Measurements from ENCODE around the gene TAS2R60. TPM values are rescaled to one million over a fixed set of nuclear protein-coding genes. Genes with fewer than 3 reads are reported as not detected.

TAS2R60 gene
- total and polyA plus RNA-seq, 2 of the 8 experiments (the other 6 are each of a cell fraction or from before 2014, with no cell fraction given), result 0.15 to 0.32 TPM

GRCh38 chr7:143485500-143485899, 42.2 kb downstream of the TAS2R60 start:
- Histone ChIP-seq H3K27ac (ENCODE audit: low read depth, low read length) (no peak overlapping the region), H3K4me3 (ENCODE audit: extremely low read depth in 1 of 4, insufficient read depth in 2 of 4, low read depth in 3 of 4, low read length in 4 of 4) (no peak overlapping the region), H3K4me2 (ENCODE audit: insufficient read depth in 1 of 2, low read depth in 2 of 2, low read length in 2 of 2) (no peak overlapping the region), H2BK5ac (ENCODE audit: low read depth, low read length) (no peak overlapping the region), H3K23ac (ENCODE audit: insufficient read length) (no peak overlapping the region), H4K91ac (replicated peaks; ENCODE audit: insufficient read length, low read length) (no peak overlapping the region), H2BK120ac (replicated peaks; ENCODE audit: low read depth, low read length) (no peak overlapping the region), H3K9ac (replicated peaks in 1 of 4; ENCODE audit: extremely low read depth in 1 of 4, low read depth in 3 of 4, low read length in 3 of 4) (no peak overlapping the region), H3K18ac (ENCODE audit: extremely low read depth, low read length) (no peak overlapping the region), H2BK15ac (ENCODE audit: low read length) (no peak overlapping the region), H3K56ac (replicated peaks; ENCODE audit: insufficient read length, low read depth, low read length) (no peak overlapping the region), H3K79me1 (ENCODE audit: low read depth, low read length) (no peaks in the 10 kb centered on the region), H3K36me3 (ENCODE audit: control insufficient read depth in 2 of 4, insufficient read depth in 4 of 4, low read length in 3 of 4) (no peaks in the 10 kb centered on the region), H3K14ac (ENCODE audit: insufficient read length) (no peak overlapping the region), H3K79me2 (ENCODE audit: control insufficient read depth in 1 of 2, insufficient read depth in 2 of 2, low read length in 2 of 2) (no peaks in the 10 kb centered on the region), H4K20me1 (replicated peaks in 1 of 2; ENCODE audit: control insufficient read depth in 1 of 2, insufficient read depth in 2 of 2, low read length in 2 of 2) (no peaks in the 10 kb centered on the region), H3K23me2 (ENCODE audit: low read depth, low read length) (no peaks in the 10 kb centered on the region), H3K4me1 (replicated peaks in 1 of 4; ENCODE audit: control insufficient read depth in 3 of 4, insufficient read depth in 4 of 4, low read length in 3 of 4) (no peaks in the 10 kb centered on the region), H4K8ac (ENCODE audit: extremely low read depth, insufficient read depth, low read length) (no peak overlapping the region), H2AFZ (ENCODE audit: low read length) (no peak overlapping the region), H3K9me3 (ENCODE audit: insufficient read depth in 2 of 2, low read depth in 1 of 2, low read length in 1 of 2) (no peaks in the 10 kb centered on the region), H2BK20ac (ENCODE audit: low read length) (no peak overlapping the region), H4K5ac (ENCODE audit: insufficient read length, low read depth, low read length) (no peak overlapping the region), H3K27me3 (replicated peaks in 1 of 4; ENCODE audit: control insufficient read depth in 3 of 4, extremely low read depth in 1 of 4, insufficient read depth in 3 of 4, low read length in 3 of 4) (no peaks in the 10 kb centered on the region), H2BK12ac (ENCODE audit: low read depth, low read length) (no peak overlapping the region), H2AK5ac (ENCODE audit: low read depth, low read length) (no peak overlapping the region), H3K4ac (replicated peaks; ENCODE audit: insufficient read length, low read depth, low read length) (no peak overlapping the region)
- FAIRE-seq (no peak), DNase-seq (ENCODE audit: low read depth in 1 of 2, low spot score in 2 of 2) (no peak)
- ChIA-PET POLR2A (ENCODE audit: partially characterized antibody) (interaction anchor here (0.6 kb wide), 1 partner anchor 17 kb away, joined by 6 read pairs; no protein-coding TSS in a partner anchor), CTCF (ENCODE audit: partially characterized antibody) (interaction anchor here (0.6 to 1.9 kb wide), 5 partner anchors 15 to 236 kb away, joined by 3 to 4 read pairs (median 3); no protein-coding TSS in a partner anchor)
- 87% methylated on average over 6 of the region's 6 CpGs; no CpG with 5 or more reads in 1 of the 2 experiments for WGBS, 2 experiments (ENCODE audit: extremely low coverage in 1 of 2, insufficient coverage in 1 of 2, insufficient read length in 1 of 2, insufficient replicate concordance in 2 of 2, low coverage in 1 of 2, low lambda C conversion rate in 2 of 2, missing lambda C conversion rate in 1 of 2)
- TF ChIP-seq SIX5 (IDR thresholded peaks at IDR 0.05; ENCODE audit: low read depth, low read length) (no peak), BRCA1 (IDR thresholded peaks at IDR 0.05; ENCODE audit: low read depth, low read length) (no peak)
